SJSA1 (cell line): ENCODE results near the gene VMO1. TPM values are rescaled to one million over a fixed set of nuclear protein-coding genes. Genes with fewer than 3 reads are reported as not detected.
A peak's percentile ranks its signal among the peaks of the same experiment; 100 is the strongest.
"Not testable (repeated sequence)": the region's sequence is repeated elsewhere in the genome, so short reads cannot be mapped to it uniquely, and the experiment has no call there.

Source experiments
- DNase-seq, 2 experiments: peaks; one replicate each; pipeline ENCODE4 v3.0.0-alpha.2; 2015 to 2020; ENCODE audit warnings: low spot score in 2 of 2, low read depth in 1 of 2
- H3K27ac ChIP-seq: fragments of 250-450 bp; sonication (Bioruptor Pico); 2 replicates; pipeline ENCODE4 v1.5.1; 2020; ENCODE audit warnings: mild to moderate bottlenecking, moderate library complexity
- H3K27me3 ChIP-seq: fragments of 250-450 bp; sonication (Bioruptor Pico); replicated peaks from 2 replicates; pipeline ENCODE4 v1.5.1; 2020; ENCODE audit warnings: mild to moderate bottlenecking, moderate library complexity
- H3K36me3 ChIP-seq: fragments of 250-450 bp; sonication (Bioruptor Pico); 2 replicates; pipeline ENCODE4 v1.5.1; 2020; ENCODE audit warnings: mild to moderate bottlenecking
- H3K4me1 ChIP-seq: fragments of 250-450 bp; sonication (Bioruptor Pico); replicated peaks from 2 replicates; pipeline ENCODE4 v1.6.1; 2021; ENCODE audit warnings: mild to moderate bottlenecking
- H3K4me3 ChIP-seq: fragments of 250-450 bp; sonication (Bioruptor Pico); 2 replicates; pipeline ENCODE4 v1.5.1; 2020; ENCODE audit warnings: mild to moderate bottlenecking
- H3K9me3 ChIP-seq: fragments of 250-450 bp; sonication (Bioruptor Pico); replicated peaks from 2 replicates; pipeline ENCODE4 v1.5.1; 2020; ENCODE audit warnings: mild to moderate bottlenecking
- total RNA-seq: library from RNA; depleted of rRNA; stranded (reverse); fragments of >200 nt; shearing (Covaris generic); gene quantifications from 2 replicates; pipeline ENCODE4 v1.2.3, GENCODE V29; 2014; rRNA removed

VMO1 gene, protein sequence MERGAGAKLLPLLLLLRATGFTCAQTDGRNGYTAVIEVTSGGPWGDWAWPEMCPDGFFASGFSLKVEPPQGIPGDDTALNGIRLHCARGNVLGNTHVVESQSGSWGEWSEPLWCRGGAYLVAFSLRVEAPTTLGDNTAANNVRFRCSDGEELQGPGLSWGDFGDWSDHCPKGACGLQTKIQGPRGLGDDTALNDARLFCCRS
- not detected in 2 replicates for total RNA-seq

DNA sequence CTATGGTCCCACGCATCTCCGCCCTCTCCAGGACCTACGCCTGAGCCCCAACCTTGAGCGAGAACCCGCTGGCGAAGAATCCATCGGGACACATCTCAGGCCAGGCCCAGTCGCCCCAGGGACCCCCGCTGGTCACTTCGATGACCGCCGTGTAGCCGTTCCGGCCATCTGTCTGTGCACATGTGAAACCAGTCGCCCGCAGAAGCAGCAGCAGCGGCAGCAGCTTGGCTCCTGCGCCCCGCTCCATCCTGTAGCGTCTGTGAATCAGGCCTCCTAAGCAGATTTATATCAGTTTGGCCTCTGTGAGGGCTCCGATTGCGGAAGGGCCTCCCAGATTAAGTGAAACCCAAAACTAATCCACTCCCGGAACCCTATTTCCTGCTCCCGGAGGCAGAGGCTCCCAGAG lies at the start of gene VMO1:
TSS of gene VMO1 (minus strand) at position 259 of the 406 bp plus-strand sequence. CDS start at position 247, 12 bp downstream.
- Histone ChIP-seq H3K4me3 (no peak within 1 kb of the TSS), H3K27me3 (no peaks in the 10 kb centered on the region), H3K36me3 (no peaks in the 10 kb centered on the region), H3K9me3 (no peaks in the 10 kb centered on the region; the same call in 1 of the 2 replicates), H3K4me1 (peaks cover 12% of the 10 kb centered on the region), H3K27ac (no peak within 1 kb of the TSS)
- no peak for DNase-seq

DNA sequence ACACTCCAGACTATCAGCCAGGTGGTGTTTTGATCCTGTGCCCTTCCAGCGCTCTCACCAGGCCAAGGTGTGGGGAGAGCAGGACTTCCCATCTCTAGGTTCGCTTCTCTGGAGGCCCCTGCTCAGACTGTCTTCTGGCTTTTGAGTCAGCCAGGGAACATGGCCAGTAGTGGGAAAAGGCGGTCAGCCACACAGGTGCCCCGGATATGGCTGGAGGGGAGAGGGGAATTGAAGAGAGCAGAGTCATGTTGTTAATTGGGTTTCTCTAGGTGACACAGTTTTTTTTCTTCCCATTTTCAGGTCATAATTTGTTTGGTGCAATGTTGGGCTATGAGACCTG lies 48.5 kb upstream of the VMO1 start:
- Histone ChIP-seq H3K27me3 (no peaks in the 10 kb centered on the region), H3K4me3 (peak overlapping the region; percentile 86), H3K9me3 (no peaks in the 10 kb centered on the region), H3K27ac (no peak overlapping the region), H3K4me1 (peaks cover 23% of the 10 kb centered on the region), H3K36me3 (peaks cover 8% of the 10 kb centered on the region)
- no peak for DNase-seq

DNA sequence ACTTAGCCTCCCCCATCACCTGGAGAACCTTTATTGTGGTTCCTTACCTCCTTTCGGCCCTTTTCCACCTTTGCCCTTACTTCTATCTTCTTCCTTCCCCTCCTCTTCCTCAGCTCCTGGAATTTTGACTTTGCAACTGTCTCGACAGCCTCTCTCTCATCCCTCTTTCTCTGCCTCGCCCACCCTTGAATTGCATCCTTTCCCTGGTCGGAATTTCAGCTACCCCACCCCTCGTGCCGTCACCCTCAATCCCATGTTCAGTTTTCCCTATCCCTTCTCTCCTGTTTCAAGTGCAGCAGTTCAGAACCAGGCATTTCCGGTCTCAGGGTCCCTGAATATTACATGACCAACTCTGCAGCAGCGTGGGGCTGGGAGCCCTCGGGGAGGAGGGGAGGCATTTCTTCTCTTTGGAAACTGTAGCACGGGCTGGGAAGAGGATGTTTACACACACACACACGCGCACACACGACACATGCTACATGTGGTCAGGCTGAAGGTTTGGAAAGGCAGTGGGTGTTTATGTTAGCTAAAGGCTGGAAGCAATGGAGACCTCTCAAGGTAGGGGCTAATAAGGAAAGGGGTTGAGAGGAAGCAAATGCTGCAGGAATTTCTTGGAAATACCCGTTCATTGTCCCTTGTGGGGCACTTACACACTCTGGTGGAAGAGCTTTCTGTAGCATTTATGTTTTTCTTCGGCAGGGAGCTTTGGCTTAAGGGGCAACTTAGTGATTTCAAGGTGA lies 47.9 kb upstream of the VMO1 start:
- Histone ChIP-seq H3K36me3 (peaks cover 8% of the 10 kb centered on the region), H3K27me3 (no peaks in the 10 kb centered on the region), H3K4me3 (peak overlapping the region; percentile 86), H3K27ac (peak overlapping the region; percentile 79), H3K9me3 (no peaks in the 10 kb centered on the region), H3K4me1 (peaks cover 18% of the 10 kb centered on the region)
- DNase-seq, result peak; percentile 51 to 65

DNA sequence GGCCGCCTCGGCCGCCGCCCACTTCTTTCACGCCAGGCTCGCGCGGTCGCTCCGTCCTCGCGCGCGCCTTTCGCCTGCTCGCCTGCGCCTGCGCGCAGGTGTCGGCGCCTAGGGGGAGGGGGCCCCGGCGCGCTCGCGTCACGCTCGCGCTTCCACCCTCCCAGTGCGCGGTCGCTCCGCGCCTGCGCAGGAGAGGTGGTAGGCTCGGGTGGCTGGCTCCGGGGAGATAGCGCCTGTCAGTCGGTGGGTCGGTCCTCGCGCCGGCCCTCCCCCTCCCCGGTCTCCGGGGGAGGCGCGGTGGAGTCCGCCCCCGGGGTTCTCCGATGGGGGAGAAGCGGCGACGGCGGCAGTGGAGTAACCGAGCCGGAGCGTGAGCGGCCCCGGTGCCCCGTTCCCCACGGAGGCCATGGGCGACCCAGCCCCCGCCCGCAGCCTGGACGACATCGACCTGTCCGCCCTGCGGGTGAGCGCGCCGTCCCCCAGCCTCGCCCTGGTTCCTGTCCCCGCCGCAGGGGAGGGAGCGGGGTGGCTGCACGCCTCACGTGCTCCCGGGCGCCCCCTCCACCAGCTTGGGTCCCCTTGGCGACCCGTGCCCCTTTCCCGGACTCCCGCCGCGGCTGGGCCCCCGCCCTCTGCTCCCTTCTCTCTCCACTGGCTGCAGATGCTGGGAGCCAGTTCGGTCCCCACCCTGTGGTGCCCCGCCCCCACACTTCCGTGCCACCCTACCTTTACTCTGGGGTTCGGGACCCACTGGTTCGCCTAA lies 47.2 kb upstream of the VMO1 start, which contains the start of gene MINK1:
TSS of gene MINK1 (plus strand) at position 163 of the 763 bp plus-strand sequence. CDS start at position 407, 244 bp downstream.
- Histone ChIP-seq H3K36me3 (peaks cover 5% of the 10 kb centered on the region), H3K4me1 (peaks cover 18% of the 10 kb centered on the region), H3K27me3 (no peaks in the 10 kb centered on the region), H3K4me3 (peak within 1 kb of the TSS; percentile 86), H3K9me3 (no peaks in the 10 kb centered on the region), H3K27ac (peak within 1 kb of the TSS; percentile 79)
- peak; percentile 87 to 96 for DNase-seq

DNA sequence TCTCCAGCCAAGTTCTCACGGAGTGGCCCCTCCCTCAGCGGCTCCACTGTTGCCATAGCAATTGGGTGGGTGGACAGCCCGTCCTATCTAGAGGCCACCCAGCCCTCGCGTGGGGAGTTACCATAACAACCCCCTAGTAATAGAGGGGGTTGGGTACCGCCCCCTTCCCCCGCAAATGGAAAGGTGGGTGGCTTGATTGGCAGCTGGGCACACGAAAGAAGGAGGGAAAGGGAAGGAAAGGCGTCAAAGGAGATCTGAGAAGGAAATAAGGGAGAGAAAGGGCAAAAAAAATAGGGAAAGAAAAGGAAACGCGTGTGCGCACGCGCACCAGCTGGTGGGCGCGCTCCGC lies 46.6 kb upstream of the VMO1 start:
- not testable (repeated sequence) for H3K36me3 ChIP-seq, DNase-seq

DNA sequence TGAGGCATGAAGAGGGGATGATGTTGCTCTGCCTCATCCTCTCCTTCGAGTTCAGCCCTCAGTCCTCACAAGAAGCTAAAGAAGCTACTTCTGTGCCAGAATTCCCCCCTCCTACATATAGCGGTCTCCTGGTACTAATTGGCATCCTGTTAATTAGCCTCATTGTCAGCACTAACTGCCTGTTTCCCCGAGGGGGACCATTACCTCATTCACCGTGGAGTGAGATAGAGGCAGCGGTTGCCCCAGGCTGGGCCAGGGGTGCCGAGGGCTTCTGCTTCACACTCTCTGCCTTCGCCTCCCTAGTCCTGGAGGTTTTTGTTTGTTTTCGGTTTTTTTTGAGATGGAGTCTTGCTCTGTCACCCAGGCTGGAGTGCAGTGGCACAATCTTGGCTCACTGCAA lies 41.2 kb upstream of the VMO1 start:
- Histone ChIP-seq H3K36me3 (no peaks in the 10 kb centered on the region), H3K27ac (no peak overlapping the region), H3K27me3 (no peaks in the 10 kb centered on the region), H3K4me3 (no peak overlapping the region), H3K9me3 (no peaks in the 10 kb centered on the region), H3K4me1 (no peaks in the 10 kb centered on the region)
- no peak for DNase-seq

More for the DNA sequence above, 46.6 kb upstream of the VMO1 start:
- not testable (repeated sequence) for H3K9me3 ChIP-seq, H3K27me3 ChIP-seq
- peak overlapping the region; percentile 79 for H3K27ac ChIP-seq
- peaks cover 18% of the 10 kb centered on the region for H3K4me1 ChIP-seq
- H3K4me3 ChIP-seq, result peak overlapping the region; percentile 86

DNA sequence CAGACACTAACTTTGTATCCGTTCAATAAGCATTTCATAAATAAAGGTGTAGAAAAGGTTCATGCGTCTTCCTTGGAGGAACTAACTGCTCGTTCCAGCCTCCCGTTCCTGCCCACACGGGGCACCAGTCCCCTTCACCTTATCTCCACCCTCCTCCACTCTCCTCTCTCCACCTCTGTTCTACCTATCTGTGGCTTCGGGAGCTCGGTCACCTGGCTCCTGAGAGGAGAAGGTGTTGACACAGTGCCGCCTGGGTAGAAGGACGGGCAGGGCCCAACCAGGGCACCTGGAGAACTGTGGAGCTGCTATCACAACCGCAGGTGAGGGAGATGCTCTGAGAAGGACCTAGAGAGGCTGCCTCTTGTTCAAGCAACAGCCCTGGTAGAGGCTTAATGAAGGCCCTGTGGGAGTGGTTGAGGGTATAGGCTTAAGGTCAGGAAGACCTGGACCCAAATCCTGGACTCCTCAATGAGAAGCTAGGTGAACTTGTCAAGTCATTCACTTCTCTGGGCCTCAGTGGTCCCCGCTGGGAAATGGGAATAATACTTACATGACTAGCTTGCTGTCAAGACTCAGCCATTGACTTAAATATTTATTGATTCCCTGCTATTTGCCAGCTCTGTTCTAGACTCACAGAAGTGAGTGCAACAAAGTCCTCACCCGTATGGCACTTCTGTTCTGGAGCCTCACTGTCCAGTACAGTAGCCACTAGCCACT lies 37.4 kb upstream of the VMO1 start:
- no peak overlapping the region for H3K4me3 ChIP-seq
- H3K27ac ChIP-seq, result no peak overlapping the region
- no peaks in the 10 kb centered on the region for H3K36me3 ChIP-seq
- no peaks in the 10 kb centered on the region for H3K27me3 ChIP-seq
- no peak for DNase-seq
- H3K9me3 ChIP-seq, result no peaks in the 10 kb centered on the region
- no peaks in the 10 kb centered on the region for H3K4me1 ChIP-seq

DNA sequence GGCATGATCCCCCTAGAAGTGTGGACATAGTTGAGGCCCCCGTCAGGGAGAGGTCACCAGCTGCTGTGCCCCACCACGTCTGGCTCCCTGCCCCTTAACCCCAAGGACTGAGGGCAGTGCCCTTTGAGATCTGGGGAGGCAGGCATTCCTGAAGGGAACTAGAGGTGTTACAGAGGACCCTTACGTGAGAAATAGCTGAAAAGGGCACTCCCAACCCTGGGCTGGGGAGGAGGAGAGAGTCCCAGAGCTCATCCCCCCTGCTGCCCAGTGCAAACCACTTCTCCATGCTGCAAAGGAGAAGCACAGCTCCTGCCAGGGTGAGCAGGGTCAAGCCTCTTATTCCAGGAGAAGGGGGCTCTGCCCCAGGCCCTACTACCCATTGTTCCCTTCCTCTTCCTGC lies 36.7 kb upstream of the VMO1 start:
- no peak overlapping the region for H3K4me3 ChIP-seq
- H3K27me3 ChIP-seq, result no peaks in the 10 kb centered on the region
- no peaks in the 10 kb centered on the region for H3K9me3 ChIP-seq
- no peaks in the 10 kb centered on the region for H3K36me3 ChIP-seq
- no peak for DNase-seq
- H3K27ac ChIP-seq, result no peak overlapping the region
- H3K4me1 ChIP-seq, result no peaks in the 10 kb centered on the region

DNA sequence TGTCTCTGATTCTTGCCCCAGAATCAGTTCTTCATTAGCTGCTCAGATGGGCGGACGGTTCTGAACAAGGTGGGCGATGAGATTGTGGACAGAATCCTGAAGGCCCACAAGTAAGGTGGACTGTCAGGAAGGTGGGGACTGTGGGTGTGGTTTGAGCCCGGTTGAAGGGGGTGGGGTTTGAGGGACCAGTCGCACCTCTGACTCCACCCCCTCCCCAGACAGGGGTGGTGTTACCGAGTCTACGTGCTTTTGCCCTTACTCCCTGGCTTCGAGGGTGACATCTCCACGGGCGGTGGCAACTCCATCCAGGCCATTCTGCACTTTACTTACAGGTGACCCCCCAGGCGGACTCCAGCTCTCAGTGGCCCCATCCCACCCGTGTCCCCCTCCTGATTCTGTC lies 32.1 kb upstream of the VMO1 start:
- no peak overlapping the region for H3K27ac ChIP-seq
- no peaks in the 10 kb centered on the region for H3K27me3 ChIP-seq
- H3K36me3 ChIP-seq, result peaks cover 17% of the 10 kb centered on the region
- H3K9me3 ChIP-seq, result no peaks in the 10 kb centered on the region
- no peak for DNase-seq
- no peaks in the 10 kb centered on the region for H3K4me1 ChIP-seq
- H3K4me3 ChIP-seq, result no peak overlapping the region

DNA sequence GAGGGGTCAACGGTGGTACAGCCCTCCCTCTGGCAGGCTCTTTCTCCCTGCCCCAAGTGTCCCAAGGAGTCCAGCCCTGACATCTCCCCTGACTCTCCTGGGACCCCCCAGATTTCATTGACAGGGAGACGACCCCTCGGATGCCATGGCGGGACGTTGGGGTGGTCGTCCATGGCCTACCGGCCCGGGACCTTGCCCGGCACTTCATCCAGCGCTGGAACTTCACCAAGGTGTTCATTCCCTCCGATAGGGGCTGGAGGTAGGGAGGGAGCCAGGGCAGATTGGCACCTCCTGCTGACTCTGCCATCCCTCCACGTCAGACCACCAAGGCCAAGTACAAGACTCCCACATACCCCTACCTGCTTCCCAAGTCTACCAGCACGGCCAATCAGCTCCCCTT lies 30.7 kb upstream of the VMO1 start:
- Histone ChIP-seq H3K4me1 (no peaks in the 10 kb centered on the region), H3K36me3 (peaks cover 17% of the 10 kb centered on the region), H3K9me3 (no peaks in the 10 kb centered on the region), H3K27ac (no peak overlapping the region), H3K4me3 (no peak overlapping the region), H3K27me3 (no peaks in the 10 kb centered on the region)
- no peak for DNase-seq

DNA sequence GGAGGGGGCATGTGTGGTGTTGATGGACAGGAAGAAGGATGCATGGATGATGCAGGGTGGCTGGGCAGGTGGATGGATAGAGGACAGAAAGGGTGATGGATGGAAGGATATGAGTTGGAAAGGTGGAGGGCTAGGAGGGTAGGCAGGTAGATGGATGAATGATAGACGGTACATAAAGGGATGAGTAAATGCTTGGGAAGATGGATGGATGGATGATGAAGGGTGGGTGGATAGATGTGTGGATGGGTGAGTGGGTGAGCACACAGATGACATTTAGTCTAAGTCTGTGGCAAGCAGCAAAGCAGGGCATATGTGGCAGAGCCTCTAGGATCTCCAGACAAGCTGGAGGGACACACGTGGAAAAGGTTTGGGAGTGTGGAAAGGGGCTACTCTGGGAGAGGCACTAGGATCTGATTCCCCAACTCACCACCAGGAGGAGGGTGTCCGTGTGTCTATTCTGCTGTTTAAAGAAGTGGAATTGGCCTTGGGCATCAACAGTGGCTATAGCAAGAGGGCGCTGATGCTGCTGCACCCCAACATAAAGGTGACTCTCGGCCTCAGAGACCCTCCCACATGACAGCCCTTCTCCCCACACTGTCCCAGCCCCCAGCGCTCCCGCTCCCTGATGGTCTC lies 29.0 kb upstream of the VMO1 start:
- Histone ChIP-seq H3K27ac (no peak overlapping the region), H3K27me3 (no peaks in the 10 kb centered on the region)
- DNase-seq, result no peak

DNA sequence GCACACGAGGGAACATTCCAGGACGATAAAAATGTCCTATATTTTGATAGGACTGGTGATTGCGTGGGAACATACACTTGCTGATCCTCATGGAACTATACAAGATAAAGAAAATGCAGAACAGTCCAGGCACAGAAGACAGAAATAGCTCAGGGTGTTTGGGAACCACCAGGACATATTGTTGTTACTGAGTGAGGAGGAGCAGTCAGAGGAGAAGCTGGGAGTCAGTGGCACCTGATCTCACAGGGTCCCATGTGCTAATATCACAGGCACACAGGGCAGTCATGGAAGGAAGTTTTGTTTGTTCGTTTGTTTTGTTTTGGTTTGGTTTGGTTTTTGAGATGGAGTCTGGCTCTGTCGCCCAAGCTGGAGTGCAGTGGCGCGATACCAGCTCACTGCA lies 26.5 kb upstream of the VMO1 start:
- H3K4me1 ChIP-seq, result peaks cover 3% of the 10 kb centered on the region

More for the DNA sequence above, 29.0 kb upstream of the VMO1 start:
- H3K4me1 ChIP-seq, result no peaks in the 10 kb centered on the region
- H3K4me3 ChIP-seq, result no peak overlapping the region
- no peaks in the 10 kb centered on the region for H3K9me3 ChIP-seq
- H3K36me3 ChIP-seq, result peaks cover 20% of the 10 kb centered on the region

DNA sequence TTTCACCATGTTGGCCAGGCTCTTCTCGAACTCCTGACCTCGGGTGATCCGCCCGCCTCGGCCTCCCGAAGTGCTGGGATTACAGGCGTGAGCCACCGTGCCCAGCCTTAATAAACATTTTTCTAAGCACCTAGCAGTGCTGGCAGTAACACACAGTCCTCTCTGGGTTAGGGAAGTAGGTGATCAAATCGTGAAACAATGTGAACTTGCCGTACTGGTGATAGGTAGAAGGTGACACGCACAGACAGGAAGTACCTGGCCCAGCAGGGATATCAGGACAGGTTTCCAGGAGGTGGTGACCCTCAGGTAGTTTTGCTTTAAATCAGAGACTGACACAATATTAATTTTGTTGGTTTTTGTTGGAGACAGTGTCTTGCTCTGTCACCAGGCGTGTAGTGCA lies 25.3 kb upstream of the VMO1 start:
- no peak overlapping the region for H3K4me3 ChIP-seq
- no peak overlapping the region for H3K27ac ChIP-seq
- peaks cover 6% of the 10 kb centered on the region for H3K4me1 ChIP-seq
- peaks cover 13% of the 10 kb centered on the region for H3K36me3 ChIP-seq
- no peak for DNase-seq
- no peaks in the 10 kb centered on the region for H3K27me3 ChIP-seq
- no peaks in the 10 kb centered on the region for H3K9me3 ChIP-seq

More for the DNA sequence above, 26.5 kb upstream of the VMO1 start:
- H3K27ac ChIP-seq, result no peak overlapping the region
- H3K27me3 ChIP-seq, result no peaks in the 10 kb centered on the region
- DNase-seq, result no peak
- H3K36me3 ChIP-seq, result peaks cover 20% of the 10 kb centered on the region
- no peaks in the 10 kb centered on the region for H3K9me3 ChIP-seq
- H3K4me3 ChIP-seq, result no peak overlapping the region
